ENCODE data around the gene COX6A1. TPM values are rescaled to one million over a fixed set of nuclear protein-coding genes. Genes with fewer than 3 reads are reported as not detected.

COX6A1 gene
- total and polyA plus RNA-seq, 2 experiments from 2014 or later, result 422 to 1,484 TPM

- TF ChIP-seq, protein P1, sequence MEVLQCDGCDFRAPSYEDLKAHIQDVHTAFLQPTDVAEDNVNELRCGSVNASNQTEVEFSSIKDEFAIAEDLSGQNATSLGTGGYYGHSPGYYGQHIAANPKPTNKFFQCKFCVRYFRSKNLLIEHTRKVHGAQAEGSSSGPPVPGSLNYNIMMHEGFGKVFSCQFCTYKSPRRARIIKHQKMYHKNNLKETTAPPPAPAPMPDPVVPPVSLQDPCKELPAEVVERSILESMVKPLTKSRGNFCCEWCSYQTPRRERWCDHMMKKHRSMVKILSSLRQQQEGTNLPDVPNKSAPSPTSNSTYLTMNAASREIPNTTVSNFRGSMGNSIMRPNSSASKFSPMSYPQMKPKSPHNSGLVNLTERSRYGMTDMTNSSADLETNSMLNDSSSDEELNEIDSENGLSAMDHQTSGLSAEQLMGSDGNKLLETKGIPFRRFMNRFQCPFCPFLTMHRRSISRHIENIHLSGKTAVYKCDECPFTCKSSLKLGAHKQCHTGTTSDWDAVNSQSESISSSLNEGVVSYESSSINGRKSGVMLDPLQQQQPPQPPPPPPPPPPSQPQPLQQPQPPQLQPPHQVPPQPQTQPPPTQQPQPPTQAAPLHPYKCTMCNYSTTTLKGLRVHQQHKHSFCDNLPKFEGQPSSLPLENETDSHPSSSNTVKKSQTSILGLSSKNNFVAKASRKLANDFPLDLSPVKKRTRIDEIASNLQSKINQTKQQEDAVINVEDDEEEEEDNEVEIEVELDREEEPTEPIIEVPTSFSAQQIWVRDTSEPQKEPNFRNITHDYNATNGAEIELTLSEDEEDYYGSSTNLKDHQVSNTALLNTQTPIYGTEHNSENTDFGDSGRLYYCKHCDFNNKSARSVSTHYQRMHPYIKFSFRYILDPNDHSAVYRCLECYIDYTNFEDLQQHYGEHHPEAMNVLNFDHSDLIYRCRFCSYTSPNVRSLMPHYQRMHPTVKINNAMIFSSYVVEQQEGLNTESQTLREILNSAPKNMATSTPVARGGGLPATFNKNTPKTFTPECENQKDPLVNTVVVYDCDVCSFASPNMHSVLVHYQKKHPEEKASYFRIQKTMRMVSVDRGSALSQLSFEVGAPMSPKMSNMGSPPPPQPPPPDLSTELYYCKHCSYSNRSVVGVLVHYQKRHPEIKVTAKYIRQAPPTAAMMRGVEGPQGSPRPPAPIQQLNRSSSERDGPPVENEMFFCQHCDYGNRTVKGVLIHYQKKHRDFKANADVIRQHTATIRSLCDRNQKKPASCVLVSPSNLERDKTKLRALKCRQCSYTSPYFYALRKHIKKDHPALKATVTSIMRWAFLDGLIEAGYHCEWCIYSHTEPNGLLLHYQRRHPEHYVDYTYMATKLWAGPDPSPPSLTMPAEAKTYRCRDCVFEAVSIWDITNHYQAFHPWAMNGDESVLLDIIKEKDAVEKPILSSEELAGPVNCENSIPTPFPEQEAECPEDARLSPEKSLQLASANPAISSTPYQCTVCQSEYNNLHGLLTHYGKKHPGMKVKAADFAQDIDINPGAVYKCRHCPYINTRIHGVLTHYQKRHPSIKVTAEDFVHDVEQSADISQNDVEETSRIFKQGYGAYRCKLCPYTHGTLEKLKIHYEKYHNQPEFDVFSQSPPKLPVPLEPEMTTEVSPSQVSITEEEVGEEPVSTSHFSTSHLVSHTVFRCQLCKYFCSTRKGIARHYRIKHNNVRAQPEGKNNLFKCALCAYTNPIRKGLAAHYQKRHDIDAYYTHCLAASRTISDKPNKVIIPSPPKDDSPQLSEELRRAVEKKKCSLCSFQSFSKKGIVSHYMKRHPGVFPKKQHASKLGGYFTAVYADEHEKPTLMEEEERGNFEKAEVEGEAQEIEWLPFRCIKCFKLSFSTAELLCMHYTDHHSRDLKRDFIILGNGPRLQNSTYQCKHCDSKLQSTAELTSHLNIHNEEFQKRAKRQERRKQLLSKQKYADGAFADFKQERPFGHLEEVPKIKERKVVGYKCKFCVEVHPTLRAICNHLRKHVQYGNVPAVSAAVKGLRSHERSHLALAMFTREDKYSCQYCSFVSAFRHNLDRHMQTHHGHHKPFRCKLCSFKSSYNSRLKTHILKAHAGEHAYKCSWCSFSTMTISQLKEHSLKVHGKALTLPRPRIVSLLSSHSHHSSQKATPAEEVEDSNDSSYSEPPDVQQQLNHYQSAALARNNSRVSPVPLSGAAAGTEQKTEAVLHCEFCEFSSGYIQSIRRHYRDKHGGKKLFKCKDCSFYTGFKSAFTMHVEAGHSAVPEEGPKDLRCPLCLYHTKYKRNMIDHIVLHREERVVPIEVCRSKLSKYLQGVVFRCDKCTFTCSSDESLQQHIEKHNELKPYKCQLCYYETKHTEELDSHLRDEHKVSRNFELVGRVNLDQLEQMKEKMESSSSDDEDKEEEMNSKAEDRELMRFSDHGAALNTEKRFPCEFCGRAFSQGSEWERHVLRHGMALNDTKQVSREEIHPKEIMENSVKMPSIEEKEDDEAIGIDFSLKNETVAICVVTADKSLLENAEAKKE (CRISPR knock-in tag; IDR thresholded peaks at IDR 0.05), result no peak
- TF ChIP-seq EZH2 (IDR thresholded peaks at IDR 0.05; ENCODE audit: low read depth, unreplicated experiment), result no peak
- TF ChIP-seq ZNF331 (CRISPR knock-in tag; IDR thresholded peaks at IDR 0.05; ENCODE audit: low read depth), result no peak
- TF ChIP-seq EZH2phosphoT487 (IDR thresholded peaks at IDR 0.05; ENCODE audit: unreplicated experiment), result no peak
- TF ChIP-seq CREB1 (CRISPR knock-in tag; IDR thresholded peaks at IDR 0.05; ENCODE audit: low read depth), result no peak
- no peak for TF ChIP-seq POLR2AphosphoS5 (IDR thresholded peaks at IDR 0.05; ENCODE audit: low read depth)
Observed at GRCh38 chr12:120470150-120470784, 32.4 kb downstream of the COX6A1 start (continued).

- peaks cover 8% of the 10 kb centered on the region for H3K36me3 Mint-ChIP-seq (ENCODE audit: low read depth)
- no peak overlapping the region for H3K27ac Mint-ChIP-seq
- Histone ChIP-seq H2AFZ (no peak overlapping the region), H3K27me3 (ENCODE audit: insufficient read depth) (no peaks in the 10 kb centered on the region), H3K4me3 (no peak overlapping the region), H3K4me1 (ENCODE audit: insufficient read depth) (0 out of 2 replicates have a peak, but pooled peaks cover 5% of the 10 kb centered on the region), H3K4me2 (no peak overlapping the region), H3K9me2 (ENCODE audit: insufficient read depth) (no peaks in the 10 kb centered on the region), H3F3A (replicated peaks; ENCODE audit: low read depth) (peaks cover 6% of the 10 kb centered on the region; the same call in 1 of the 2 replicates), H3K27ac (ENCODE audit: low read depth) (no peak overlapping the region), H3K36me3 (ENCODE audit: insufficient read depth) (no peaks in the 10 kb centered on the region), H3K79me2 (replicated peaks; ENCODE audit: insufficient read depth) (peaks cover 16% of the 10 kb centered on the region), H4K20me1 (replicated peaks; ENCODE audit: insufficient read depth) (peaks cover 13% of the 10 kb centered on the region; the same call in 1 of the 2 replicates)
- no peak overlapping the region for H3K4me3 Mint-ChIP-seq
- H3K9me3 Mint-ChIP-seq, result no peaks in the 10 kb centered on the region
- peaks cover 8% of the 10 kb centered on the region for H3K27me3 Mint-ChIP-seq (ENCODE audit: insufficient read depth, low read depth, poor library complexity)
- ATAC-seq (no peak), DNase-seq (ENCODE audit: low spot score) (no peak)
- peaks cover 21% of the 10 kb centered on the region for H3K4me1 Mint-ChIP-seq
- no peak for TF ChIP-seq CREB1 (CRISPR knock-in tag; IDR thresholded peaks at IDR 0.05; ENCODE audit: low read depth)
- TF ChIP-seq, protein P2, sequence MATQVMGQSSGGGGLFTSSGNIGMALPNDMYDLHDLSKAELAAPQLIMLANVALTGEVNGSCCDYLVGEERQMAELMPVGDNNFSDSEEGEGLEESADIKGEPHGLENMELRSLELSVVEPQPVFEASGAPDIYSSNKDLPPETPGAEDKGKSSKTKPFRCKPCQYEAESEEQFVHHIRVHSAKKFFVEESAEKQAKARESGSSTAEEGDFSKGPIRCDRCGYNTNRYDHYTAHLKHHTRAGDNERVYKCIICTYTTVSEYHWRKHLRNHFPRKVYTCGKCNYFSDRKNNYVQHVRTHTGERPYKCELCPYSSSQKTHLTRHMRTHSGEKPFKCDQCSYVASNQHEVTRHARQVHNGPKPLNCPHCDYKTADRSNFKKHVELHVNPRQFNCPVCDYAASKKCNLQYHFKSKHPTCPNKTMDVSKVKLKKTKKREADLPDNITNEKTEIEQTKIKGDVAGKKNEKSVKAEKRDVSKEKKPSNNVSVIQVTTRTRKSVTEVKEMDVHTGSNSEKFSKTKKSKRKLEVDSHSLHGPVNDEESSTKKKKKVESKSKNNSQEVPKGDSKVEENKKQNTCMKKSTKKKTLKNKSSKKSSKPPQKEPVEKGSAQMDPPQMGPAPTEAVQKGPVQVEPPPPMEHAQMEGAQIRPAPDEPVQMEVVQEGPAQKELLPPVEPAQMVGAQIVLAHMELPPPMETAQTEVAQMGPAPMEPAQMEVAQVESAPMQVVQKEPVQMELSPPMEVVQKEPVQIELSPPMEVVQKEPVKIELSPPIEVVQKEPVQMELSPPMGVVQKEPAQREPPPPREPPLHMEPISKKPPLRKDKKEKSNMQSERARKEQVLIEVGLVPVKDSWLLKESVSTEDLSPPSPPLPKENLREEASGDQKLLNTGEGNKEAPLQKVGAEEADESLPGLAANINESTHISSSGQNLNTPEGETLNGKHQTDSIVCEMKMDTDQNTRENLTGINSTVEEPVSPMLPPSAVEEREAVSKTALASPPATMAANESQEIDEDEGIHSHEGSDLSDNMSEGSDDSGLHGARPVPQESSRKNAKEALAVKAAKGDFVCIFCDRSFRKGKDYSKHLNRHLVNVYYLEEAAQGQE (IDR thresholded peaks at IDR 0.05; ENCODE audit: unreplicated experiment), result no peak
- TF ChIP-seq ZNF114 (CRISPR knock-in tag; IDR thresholded peaks at IDR 0.05), result no peak
- TF ChIP-seq STAT1 (IDR thresholded peaks at IDR 0.05; ENCODE audit: unreplicated experiment), result no peak
- TF ChIP-seq EZH2phosphoT487 (IDR thresholded peaks at IDR 0.05; ENCODE audit: unreplicated experiment), result no peak
Observed at GRCh38 chr12:120472521-120472920, 34.6 kb downstream of the COX6A1 start.
